Erythroblast (primary cell): ENCODE results near the gene ITGAD.
"Not testable (repeated sequence)": the region's sequence is repeated elsewhere in the genome, so short reads cannot be mapped to it uniquely, and the experiment has no call there.

ENCODE experiments used
- DNase-seq, 2 experiments: peaks; one replicate each; lab custom pipeline; 2025; lab: John Stamatoyannopoulos, UW
- GATA1 ChIP-seq: IDR thresholded peaks from 2 replicates; pipeline ENCODE4 v1.6.1; 2011; ENCODE audit warnings: low read depth, mild to moderate bottlenecking, control low read depth, low read length, moderate library complexity
- POLR2A ChIP-seq: IDR thresholded peaks from 2 replicates; pipeline ENCODE4 v1.6.1; 2011; ENCODE audit warnings: mild to moderate bottlenecking, low read length

ITGAD gene

GRCh38 chr16:31421587-31421986 lies 28.5 kb downstream of the ITGAD start:
- DNase-seq: no peak
- TF ChIP-seq GATA1 (no peak), POLR2A (no peak)

- no peak for DNase-seq
- TF ChIP-seq GATA1: no peak
- no peak for TF ChIP-seq POLR2A
These were observed 30.1 kb downstream of the ITGAD start for GRCh38 chr16:31423241-31423640.

GRCh38 chr16:31423801-31424200 lies 30.7 kb downstream of the ITGAD start:
- no peak for DNase-seq
- no peak for TF ChIP-seq GATA1
- TF ChIP-seq POLR2A: no peak

GRCh38 chr16:31427441-31428278 lies 34.5 kb downstream of the ITGAD start:
- TF ChIP-seq GATA1 (no peak), POLR2A (no peak)
- DNase-seq: peak in 1 of 2 experiments; percentile 74

GRCh38 chr16:31428279-31428597 lies 35.1 kb downstream of the ITGAD start, which contains the start of gene COX6A2:
Gene COX6A2 (minus strand): TSS chr16:31428360. CDS start chr16:31428325, 35 bp downstream.
- TF ChIP-seq GATA1 (no peak), POLR2A (no peak)
- DNase-seq: no peak

GRCh38 chr16:31428638-31429247 lies 35.6 kb downstream of the ITGAD start:
- no peak for TF ChIP-seq GATA1
- TF ChIP-seq POLR2A: no peak
- no peak for DNase-seq

DNA sequence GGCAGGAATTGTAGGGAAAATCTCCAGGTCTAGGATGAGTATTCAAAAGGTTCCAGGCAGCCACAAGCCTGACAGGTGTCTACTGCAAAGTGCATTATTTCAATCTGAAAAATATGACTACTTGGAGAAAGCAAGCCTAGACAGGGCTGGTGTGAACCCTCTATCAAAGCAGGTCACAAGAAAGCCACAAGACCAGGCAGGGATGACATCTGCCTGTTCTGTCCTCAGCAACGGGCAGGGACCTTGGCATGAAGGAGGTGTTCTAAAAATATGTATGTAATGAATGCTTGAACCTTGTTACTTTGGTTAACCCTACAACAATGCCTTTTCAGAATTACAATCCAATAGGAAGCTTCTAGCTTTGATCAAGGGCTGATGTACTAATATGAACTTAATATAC lies 36.2 kb downstream of the ITGAD start:
- no peak for DNase-seq
- TF ChIP-seq GATA1: no peak
- TF ChIP-seq POLR2A: no peak

DNA sequence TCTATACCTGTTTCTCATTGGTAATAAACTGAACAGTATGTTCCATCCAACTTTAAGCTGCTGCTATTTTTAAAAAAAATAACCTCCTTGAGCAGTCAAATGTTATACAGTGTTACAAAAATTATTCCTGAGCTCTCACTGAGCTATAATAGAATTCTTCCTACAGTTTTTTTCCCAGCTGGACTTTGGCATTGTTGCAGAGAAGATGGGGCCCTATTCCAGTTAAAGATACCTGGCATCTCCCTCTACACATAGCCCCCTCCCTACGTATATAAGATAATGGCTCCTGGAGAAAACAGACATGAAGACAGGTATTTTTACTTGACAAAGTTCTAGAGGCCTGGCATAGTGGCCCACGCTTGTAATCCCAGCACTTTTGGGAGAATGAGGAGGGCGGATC lies 36.7 kb downstream of the ITGAD start:
- no peak for DNase-seq
- TF ChIP-seq GATA1: no peak
- TF ChIP-seq POLR2A: no peak

DNA sequence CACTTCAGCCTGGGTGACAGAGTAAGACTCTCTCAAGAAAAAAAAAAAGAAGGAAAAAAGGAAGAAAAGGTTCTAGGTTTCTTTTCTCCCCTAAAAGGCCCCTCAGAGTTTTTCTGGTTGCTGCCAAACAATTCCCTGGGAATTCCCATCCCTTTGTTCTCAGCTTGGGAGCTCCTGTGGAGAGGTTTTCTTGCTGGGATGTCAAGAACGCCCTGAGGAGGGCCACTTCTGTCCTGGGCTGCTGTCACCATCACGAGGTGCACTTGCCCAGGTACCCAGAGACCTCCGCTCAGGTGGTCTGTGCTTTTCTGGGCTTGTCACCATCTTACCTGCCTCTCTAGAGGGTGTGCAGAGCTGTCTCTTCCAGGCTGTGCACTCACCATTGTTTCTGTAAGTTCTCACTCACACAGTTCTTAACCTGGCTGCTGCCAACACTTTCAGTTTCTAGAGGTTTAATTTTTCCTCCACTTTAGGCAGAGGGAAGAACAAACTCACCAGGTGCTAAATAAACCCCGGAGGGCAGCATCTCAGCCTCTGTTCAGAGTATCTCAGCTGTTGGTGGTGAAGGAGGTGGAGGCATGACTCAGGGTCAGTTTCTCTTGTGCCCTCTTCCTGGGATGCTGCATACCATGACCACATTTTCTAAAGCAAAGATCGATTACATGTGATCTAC lies 37.4 kb downstream of the ITGAD start:
- no peak for DNase-seq
- TF ChIP-seq GATA1 (no peak), POLR2A (no peak)

DNA sequence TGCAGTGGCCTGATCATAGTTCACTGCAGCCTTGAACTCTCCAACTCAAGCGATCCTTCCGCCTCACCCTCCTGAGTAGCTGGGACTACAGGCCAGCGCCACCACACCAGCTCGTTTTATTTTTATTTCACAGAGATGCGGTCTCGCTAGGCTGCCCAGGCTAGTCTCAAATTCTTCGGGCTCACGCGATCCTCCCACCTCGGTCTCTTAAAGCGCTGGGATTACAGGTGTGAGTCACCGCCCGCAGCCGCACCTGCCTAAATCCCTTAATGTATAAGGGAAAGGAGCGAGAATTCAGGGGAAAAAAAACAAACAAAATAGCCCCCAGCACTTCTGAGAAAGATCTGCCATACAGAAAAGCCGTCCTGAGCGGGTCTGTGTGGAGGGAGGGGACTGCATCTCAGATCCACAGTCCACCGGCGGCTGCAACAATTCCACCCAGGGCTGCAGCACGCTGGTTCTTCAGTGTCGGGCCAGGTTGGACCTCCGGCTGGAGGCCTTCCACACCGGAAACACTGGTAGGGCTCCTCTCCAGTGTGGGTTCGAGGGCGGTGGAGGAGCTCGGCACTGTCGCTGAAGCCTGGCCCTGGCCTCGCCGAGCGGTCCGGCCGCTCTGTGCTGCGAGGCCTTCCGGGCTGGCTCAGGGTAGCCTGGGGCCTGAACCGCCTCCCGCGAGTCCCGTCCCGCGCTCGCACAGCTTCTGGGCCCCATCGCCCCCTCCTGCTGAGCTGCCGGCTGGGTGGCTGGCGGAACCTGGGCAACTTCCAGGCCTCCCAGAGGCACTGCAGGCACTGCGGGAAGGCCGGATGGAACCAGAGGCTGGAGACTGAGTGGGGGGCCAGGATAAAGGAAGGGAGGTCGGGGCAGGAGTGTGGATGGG lies 42.4 kb downstream of the ITGAD start:
- TF ChIP-seq GATA1 (no peak), POLR2A (no peak)
- DNase-seq: no peak

GRCh38 chr16:31436221-31437045 lies 43.3 kb downstream of the ITGAD start:
- no peak for DNase-seq

GRCh38 chr16:31438414-31438813 lies 45.3 kb downstream of the ITGAD start:
- DNase-seq: no peak
- no peak for TF ChIP-seq POLR2A
- TF ChIP-seq GATA1: no peak

More at GRCh38 chr16:31436221-31437045, 43.3 kb downstream of the ITGAD start:
- TF ChIP-seq GATA1: no peak
- no peak for TF ChIP-seq POLR2A

DNA sequence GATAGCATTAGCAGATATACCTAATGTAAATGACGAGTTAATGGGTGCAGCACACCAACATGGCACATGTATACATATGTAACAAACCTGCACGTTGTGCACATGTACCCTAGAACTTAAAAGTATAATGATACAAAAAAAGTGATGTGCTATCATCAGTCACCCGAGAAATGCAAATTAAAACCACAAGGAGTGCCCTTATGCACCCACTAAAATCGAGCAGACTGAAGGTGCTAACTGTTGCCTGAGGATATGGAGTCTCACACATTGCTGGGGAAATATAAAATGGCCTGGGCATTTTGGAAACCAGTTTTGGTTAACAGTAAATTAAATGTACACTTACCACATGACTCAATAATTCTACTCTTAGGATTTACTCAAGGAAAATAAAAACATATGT lies 45.9 kb downstream of the ITGAD start:
- not testable (repeated sequence) for DNase-seq
